NCI-H345 (cell line): ENCODE results near the gene CCDC185.

Experiments
- DNase-seq: peaks from one replicate; lab custom pipeline; 2025; lab: John Stamatoyannopoulos, UW

Gene CCDC185

DNA sequence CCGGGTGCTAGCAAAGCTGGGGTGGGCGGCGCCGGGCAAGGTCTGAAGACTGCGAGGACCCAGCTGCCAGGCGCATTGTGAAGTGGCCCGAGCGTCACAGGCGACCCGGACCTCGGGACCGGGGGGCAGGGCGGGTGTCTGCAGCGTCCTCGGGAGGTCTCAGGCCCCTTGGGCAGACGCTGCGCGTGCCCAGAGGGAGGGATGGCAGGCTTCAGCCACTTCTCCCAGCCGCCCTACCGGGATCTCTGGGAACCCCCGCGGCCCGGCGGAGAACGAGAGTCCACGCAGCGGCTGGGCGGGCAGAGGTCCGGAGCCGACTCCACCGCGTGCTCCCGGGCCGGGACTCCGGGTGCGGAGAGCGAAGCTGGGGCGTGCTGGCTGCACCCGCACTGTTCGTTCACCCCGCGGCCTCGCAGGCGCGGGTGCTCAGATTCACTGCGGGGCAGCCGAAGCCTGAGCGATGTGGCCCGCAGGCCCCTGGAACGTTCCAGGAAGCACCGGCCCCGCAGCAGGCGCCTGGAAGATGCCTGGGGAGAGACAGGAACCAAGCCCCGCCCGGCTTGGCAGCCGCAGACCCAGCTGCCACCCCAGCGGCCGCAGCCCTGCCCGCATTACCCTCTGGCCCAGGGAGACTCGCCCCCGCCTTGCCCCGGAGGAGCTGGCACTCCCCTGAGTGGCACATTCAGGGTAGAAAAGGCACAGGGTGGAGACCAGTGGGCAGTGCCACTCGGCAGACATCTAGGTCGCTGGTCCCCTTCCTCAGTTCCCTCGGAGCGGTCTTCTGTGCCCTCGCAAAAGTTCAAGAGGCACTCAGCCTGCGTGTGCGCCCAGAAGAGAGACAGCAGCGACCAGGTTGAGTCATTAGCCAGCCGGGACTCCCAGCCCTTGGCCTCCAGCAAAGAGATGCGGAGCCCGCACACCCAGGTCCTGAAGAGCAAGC is at the start of gene CCDC185:
Gene CCDC185, plus strand, starts transcription at position 141 of the 940 bp plus-strand sequence. Its CDS starts 61 bp downstream, at position 202.
- DNase-seq, result peak; percentile 24

DNA sequence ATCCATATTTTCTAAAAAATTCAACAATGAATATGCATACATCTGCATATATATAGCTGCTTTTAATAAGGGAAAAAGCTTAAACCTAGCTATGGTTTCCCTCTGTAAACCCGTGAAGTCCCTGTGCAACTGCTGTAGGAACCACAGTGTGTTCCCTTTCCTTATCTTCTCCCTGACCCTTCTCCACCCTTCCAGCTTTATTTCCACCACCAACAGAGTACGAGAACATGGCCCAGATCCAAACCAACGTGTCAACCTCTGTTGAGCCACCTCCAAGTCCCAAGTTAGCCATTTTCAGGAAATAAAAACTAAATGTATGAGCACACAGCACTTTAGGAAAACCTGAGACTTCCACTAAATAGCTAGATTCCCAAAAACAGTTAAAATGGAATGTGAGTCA is 49.5 kb upstream of the CCDC185 start:
- no peak for DNase-seq

DNA sequence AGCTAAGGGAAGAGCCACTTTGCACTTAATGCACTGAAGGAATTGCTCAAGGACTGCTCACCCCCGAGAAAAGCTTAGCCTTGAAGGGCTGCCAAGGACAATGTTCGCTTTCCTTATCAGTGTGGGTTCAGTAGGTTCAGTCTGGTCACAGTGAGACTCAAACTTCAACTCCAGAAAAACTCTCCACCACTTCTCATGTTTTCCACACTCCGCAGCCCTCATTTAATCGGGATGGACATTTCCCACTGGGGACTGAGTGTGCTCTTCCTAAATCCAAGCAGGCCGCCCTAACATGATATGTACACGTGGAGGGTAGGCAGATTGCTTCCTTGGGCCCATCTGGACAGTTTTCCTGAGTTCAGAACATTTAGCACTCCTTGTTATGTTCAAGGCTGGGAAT is 48.7 kb upstream of the CCDC185 start:
- no peak for DNase-seq

DNA sequence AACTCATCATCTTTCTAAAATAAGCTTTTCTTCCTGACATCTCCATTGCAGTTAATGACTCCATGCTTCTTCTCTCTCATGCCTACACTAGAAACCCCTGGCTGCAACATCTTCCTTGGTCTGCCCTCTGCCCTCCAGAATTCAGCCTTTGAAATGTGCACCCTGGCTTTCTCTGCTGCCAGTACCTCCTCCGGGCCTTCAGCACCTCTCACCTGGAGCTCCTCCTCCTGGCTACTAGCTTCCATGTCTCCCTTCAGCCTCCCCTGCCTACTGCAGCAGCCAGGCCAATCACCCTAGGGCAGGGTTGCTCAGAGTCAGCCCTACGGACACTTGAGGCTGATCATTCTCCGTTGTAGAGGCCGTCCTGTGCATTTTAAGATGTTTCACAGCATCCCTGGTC is 47.5 kb upstream of the CCDC185 start:
- no peak for DNase-seq

DNA sequence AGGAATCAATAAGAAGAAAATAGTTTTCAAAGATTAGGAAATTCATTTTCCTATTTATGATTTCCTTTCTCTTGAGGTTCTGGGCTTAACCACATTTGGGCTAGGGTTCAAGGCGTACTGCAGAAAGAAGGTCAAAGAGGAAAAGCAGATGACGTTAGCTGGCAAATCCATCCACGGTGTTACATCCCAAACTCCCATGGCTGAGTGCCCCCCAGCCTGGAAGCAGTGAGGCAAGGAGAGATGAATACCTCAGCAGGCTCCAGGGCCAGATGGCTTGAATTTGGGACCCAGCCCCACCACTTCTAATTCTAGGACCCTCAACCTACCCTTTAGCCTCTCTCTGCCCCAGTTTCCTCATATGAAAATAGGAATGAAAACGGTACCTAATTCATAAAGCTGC is 46.9 kb upstream of the CCDC185 start:
- no peak for DNase-seq

DNA sequence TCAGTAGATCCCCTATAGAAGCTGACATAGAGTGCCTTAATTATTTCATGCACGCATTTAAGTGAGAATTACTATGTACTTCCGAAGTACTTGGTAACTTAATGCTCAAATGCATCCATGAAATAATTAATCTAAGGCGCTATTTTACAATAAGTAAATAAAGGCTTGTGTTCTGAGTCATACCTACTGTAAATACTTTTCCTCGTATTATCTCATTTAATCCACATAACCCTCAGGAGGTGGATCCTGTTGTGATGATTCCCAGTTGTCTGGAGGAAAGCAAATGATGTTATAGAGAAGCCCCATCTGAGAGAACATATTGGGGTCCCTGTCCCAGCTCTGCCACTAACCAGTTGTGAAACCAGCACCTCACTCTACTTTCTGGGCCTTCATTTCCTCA is 45.6 kb upstream of the CCDC185 start:
- DNase-seq, result no peak

DNA sequence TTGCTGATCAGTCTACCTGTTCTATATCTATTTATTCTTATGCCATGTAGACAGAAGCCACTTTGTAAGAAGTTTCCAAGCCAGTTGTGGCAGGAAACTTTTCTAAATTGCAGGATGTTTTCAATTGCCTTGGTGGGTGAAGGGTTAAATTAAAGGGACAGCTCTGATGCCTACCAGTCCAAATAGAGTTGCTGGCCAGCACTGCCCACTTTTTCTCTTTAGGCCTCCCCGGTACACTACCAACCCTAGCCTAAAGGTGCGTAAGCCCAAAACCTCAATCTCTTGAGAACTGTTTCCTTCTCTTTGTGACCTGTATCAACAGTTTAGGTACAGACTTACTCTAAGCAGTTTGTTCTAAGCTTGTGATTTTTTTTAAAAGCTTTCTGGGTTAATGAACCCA is 44.8 kb upstream of the CCDC185 start:
- DNase-seq, result no peak

DNA sequence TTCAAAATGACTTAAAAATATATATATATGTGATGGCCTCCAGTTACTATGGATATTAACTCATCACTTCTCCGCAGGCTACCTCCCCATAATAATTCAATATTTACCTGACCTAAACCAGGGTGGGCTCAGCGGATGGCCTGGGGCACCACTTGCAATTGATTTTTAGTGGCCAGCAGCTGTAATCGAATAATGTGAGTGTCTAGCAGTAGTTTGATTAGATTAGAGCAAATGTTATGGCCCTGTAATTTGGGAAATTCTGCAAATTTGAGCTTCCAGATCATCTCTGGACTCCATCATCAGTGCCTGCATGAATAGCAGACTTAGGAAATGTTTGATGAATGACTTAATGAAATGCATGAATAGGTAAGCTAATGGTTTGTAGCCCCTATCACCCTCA is 44.0 kb upstream of the CCDC185 start:
- DNase-seq, result no peak

DNA sequence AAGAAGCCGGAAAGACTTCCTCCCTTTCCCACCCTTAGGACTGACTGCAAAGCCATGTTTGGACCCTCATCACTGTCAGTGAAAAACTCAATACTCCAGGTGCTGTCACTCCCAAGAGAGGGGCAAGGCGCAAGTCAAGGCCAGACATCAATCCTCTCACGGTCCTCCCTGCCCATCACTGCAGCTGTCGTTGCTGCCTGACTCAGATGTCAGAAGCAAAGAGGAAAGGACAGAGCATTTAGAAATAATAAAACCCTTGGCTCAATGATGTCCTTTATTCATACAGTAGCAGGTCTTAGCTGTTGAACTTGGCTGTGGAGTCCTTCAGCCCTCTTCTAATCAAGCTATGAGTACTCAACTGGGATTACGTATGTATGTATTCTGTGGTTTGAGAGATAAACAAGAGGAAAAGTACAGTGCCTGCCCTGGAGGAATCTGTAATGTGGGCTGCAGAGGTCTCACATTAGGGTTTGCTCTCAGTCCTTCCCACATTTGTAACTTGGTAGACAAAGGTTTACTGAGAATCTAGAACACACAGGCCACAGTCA is 42.8 kb upstream of the CCDC185 start:
- DNase-seq, result no peak

DNA sequence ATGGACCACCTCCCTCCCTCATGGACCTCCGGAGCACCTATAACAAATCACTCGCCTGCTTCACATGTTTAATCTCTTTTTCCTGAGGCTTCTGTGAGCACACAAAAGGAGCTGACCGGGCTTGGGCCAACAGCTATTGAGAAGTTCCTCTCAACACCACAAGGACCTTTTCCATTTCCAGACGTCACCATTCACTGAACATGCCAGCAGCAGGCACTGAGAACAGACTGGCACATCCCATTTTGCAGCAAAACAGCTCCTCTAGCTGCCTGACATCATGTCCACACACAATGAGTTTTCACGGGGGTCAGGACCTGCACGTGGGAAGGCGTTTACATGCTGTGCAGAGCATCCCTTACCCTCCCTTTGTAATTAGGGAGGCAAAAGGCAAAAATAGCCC is 40.3 kb upstream of the CCDC185 start:
- no peak for DNase-seq

DNA sequence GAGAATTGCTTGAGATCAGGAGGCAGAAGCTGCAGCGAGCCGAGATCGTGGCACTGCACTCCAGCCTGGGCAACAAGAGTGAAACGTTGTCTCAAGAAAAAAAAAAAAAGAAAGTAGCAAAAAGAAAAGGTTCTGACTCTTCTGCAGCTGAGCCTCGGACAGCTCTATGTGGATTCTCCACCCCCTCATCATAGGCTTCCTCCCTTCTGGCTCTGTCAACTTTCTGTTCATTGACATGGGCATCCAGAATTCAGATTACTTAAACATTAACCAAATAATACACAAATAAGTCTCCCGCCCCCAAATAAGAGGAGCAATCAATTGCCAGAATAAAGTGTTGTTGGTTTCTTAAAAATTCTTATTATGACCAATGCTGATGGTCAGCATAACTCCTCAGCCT is 39.3 kb upstream of the CCDC185 start:
- no peak for DNase-seq

DNA sequence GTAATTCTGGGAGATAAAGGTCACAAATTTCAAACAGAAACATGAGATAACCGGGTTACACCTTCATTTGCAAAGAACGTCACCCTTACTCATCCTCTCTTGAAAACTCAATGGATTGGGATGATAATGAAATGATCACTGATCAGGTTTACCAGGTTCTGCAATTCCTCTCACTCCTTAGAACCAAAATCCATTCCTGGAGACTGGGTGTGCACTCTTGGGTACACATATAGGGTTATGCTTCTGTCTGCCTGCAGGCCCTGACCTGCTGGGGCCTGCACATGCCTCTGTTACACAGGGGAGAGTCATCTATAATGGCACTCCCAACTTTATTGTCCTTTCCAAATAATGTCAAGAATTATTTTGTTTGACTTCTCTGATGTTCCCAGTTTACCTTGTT is 37.5 kb upstream of the CCDC185 start:
- no peak for DNase-seq

DNA sequence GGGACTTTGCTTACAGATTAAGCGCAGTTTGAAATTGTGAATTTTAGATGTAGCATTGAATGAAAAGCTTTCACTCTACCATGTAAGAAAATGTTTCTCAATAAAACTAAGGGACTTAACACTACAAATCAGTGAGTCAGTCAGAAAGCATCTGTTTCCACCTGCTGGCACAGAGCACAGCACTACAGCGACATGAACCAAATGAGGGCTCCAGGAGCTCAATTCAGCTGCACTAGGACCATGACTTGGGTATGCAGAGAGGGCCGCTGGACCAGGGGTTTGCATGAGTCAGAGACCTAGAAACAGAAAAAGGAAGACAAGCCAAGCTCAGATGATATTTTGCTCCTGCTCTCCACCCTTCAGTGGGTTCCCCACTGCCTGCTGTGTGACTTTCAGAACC is 34.4 kb upstream of the CCDC185 start:
- no peak for DNase-seq

DNA sequence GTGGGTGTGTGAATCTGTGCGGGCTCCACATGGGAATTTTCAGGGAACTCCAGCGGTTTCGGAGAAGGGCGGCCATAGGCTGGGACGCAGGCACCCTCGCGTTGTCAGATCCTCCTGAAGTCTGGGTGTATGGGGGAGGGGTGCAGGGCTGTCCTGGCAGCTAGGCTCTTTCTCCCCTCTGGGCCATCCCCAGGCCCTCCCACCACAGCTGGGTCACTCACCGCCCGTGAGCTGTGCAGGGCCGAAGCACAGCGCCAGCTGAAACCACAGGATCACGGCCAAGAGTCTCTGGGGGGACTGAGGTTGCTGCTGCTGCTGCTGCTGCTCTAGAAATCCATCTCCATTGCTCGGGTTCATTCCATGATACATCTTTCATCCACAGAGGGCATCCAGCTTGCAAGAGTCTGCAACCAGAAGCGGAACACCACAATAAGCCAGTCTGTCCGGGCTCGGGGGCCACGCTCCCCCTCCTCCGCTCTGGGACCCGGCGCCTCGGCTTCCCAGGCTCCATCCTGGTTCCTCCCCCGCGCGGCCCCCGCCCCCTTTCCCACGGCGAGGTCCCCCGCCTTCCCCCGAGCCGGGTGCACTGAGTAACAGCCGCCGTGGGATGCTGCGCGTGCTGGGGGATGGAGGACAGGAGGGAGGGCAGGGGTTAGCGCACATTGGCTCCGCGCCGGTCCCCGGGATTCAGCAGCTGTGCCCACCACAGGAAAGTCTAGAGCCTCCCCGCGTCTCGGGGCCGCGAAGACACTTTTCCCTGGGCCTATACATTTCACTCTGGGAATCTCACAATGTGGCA is 30.0 kb upstream of the CCDC185 start:
- DNase-seq, result peak; percentile 60

DNA sequence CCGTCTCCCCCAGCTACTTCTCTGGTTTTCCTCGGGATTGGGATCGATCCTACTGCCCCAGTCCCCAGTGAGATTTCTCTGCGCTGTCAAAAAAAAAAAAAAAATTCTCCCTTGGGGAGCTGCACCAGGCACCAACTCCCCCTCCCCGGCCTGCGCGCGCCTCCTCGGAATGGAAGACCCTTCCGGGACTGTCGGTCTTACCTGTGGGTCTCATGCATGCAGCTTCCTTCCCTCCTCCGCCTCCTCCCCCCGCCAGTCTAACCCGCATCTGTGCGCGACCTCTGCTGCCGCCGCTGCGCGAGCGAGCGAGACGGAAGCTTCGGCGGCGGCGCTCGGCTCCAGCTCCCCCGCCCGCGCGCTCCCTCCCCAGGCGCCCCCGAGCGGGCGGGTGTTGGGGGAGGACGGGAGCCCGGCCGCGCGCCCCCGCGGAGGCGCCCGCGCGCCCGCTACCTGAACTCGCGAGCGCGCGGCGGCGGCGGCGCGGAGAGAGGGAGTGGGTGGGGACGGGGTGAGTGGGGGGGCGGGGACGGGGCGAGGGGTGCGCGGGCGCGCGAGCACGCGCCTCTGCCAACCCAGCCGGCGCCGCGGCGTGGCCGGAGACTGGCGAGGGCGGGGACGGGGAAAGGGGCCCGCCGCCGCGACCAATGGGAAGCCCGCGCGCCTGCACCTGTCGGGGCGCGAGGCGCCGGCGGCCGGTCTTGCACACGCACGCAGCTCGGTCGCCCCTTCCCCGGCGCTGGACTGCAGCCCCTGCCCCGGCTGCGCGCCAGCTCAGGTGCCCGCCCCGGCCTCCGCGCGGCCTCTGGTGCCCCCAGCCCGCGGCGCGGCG is 29.1 kb upstream of the CCDC185 start, which contains the start of gene SUSD4:
Gene SUSD4, minus strand, starts transcription at position 321 of the 829 bp plus-strand sequence. CDS start 751 bp downstream, outside the sequence.
- peak; percentile 93 for DNase-seq

DNA sequence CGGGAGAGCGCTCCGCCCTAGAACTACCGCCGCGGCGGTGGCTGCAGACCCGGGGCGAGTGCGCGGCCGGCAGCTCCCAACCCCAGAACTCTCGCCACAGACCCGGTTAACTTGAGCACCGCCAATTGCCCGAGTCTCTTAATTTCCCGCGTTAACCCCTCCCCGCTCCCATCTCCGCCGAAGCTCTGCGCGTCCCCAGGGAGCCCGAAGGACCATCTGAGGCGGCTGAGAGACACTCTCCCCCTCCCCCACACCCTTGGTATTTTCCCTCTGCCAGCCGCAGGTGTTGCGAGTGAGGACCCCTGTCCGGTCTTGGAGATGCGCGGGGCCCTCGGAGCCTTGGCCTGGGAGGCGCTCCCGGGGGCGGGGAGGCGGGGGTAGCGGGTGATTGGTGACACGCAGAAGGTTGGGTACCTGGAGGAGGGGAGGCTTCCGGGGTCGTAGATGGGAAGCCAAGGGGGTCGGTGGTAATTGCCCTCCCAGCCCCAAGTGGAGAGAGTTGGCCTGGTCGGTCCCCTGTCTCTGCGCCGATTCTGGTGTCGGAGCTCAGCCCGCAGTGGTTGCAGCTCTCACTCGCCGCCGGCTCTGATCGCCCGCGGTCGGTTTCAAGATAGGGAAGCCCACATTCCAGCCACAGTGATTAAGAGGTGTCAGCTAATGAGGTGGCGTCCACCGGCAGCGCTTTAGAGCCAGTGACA is 28.4 kb upstream of the CCDC185 start:
- DNase-seq, result peak; percentile 48

DNA sequence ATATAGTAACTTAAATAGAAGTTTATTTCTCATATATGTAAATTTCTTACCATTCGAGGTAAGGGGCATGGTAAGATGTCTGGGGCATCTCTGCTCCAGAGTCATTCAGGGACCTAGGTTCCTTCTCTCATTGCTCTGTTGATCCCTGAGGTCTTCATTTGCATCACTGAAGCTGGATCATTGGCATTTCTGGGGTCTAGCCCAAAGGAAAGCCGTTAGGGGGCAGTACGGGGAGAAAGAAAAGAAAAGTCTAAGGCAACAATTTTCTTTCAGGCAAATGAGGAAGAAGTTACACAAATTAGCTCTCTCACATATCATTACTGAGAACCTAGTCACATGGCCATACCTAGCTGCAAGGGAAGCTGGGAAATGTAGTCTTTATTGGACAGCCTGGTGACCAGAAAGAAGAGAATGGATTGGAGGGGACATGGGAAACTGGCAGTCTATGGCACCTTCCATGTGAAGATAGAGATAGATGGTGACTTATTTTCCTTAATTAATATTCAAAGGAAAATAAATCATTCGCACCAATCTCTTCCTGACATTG is 19.1 kb upstream of the CCDC185 start:
- no peak for DNase-seq

DNA sequence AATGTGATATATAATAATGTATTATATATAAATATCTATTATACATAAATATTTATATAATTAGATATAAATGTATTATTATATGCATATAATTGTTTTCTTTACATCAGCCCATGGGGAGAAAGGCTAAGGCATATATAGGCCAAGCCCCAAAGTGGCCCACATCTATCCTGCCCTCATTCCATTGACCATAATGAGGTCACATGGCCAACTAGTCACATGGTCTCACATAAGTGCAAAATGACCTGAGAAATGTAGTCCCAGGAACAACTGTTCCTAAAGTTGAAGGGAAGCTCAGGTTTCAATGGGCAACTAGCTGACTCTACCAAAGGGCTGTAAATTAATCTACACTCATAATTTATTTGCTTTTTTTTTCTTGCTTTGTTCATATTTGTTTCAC is 14.5 kb upstream of the CCDC185 start:
- no peak for DNase-seq

DNA sequence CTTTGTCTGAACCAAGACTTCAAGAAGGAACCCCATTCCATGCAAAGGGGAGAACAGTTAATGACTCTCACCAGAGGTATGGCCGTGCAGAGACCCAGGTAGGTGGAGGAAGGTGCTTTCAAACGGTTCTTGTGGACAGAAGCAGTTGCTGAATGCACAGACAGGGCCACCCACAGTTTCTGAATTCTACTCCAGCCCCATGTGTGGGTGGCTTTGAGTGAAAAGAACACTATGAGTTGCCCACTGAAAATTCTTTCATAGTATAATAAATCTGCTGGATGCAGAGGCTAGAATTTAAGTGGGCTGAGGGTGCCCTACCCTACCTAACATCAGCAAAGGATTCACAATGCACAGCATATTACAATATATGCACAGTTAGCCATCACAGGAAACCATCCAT is 7.2 kb upstream of the CCDC185 start:
- DNase-seq, result no peak

DNA sequence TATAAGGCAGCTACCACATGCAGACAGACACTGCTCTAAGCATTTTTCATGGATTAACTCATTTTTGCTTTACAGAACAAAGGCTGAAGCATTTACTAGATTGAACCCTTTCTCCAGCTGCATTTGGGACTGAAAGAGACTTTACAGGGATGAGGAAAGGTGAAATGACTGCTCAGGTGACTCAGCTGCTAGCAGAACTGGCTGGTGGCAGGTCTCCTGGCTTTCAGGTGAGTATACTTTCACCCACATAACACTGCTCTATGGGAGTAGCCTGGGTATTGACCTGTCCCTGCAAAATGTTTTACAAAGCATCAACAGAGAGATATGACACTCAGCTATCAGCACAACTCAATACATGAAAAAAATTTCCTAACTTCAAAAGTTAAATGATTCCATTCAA is 2.6 kb upstream of the CCDC185 start:
- no peak for DNase-seq

DNA sequence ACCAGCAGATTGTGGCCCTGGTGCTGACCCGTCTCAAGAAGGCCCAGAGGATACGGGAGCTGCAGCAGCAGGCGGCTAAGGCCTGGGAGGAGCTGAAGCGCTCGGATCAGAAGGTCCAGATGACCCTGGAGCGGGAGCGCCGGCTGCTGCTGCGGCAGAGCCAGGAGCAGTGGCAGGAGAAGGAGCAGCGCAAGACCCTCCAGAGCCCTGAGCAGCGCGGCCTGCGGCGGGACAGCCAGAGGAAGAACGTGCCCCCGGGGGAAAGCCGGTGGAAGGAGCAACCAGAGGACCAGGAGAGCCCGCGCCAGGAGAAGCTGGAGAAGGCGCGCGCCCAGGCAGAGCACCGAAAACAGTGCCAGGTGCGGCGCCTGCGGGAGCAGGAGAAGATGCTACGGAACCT is 1.0 kb downstream of the CCDC185 start:
- DNase-seq, result no peak
